IMR-90 (cell line): ENCODE data around the gene SMTN. TPM values are rescaled to one million over a fixed set of nuclear protein-coding genes. Genes with fewer than 3 reads are reported as not detected.

Experiments used
- ATAC-seq: fragments of 200-7000 bp; cut with Tn5 transposase; 2 replicates; pipeline ENCODE4 v1.9.1; 2020; ENCODE audit warnings: low read depth, mild to moderate bottlenecking, moderate library complexity
- BruUV-seq: library from RNA; stranded (reverse); fragments of 400-500 nt; replicated peaks from 2 replicates; lab custom pipeline; 2021; lab: Mats Ljungman, UMichigan
- CTCF ChIA-PET: fragments of 300-600 bp; formaldehyde crosslinking; extraction: SDS; loops from one replicate; lab custom pipeline; 2021; ENCODE audit warnings: antibody characterized with exemption; lab: Yijun Ruan, JAX
- POLR2A ChIA-PET: fragments of 300-600 bp; sonication (Branson Sonifier 250); formaldehyde crosslinking; loops from one replicate; lab custom pipeline; 2022; ENCODE audit warnings: antibody characterized with exemption; ENCODE audit not compliant: unreplicated experiment; lab: Charles Lee
- DNase-seq: peaks from one replicate; pipeline ENCODE4 v3.0.0; 2013
- H2AFZ ChIP-seq: replicated peaks from 2 replicates; pipeline ENCODE3; 2013; ENCODE audit warnings: low read length, mild to moderate bottlenecking; ENCODE audit not compliant: poor library complexity
- H2AK5ac ChIP-seq: 2 replicates; pipeline ENCODE4 v1.6.1; 2013; ENCODE audit warnings: low read depth, low read length, inconsistent platforms
- H2AK9ac ChIP-seq: replicated peaks from 2 replicates; pipeline ENCODE3; 2013; ENCODE audit warnings: mild to moderate bottlenecking, low read depth, low read length, moderate library complexity; ENCODE audit not compliant: poor library complexity
- H2BK120ac ChIP-seq: 2 replicates; pipeline ENCODE4 v1.6.1; 2013; ENCODE audit warnings: low read depth, low read length, inconsistent platforms
- H2BK15ac ChIP-seq: 3 replicates; pipeline ENCODE4 v1.6.1; 2013; ENCODE audit warnings: low read depth, low read length, inconsistent platforms
- H2BK20ac ChIP-seq: 2 replicates; pipeline ENCODE4 v1.6.1; 2013; ENCODE audit warnings: low read depth, mild to moderate bottlenecking, inconsistent platforms, low read length, moderate library complexity
- H2BK5ac ChIP-seq: 2 replicates; pipeline ENCODE4 v1.6.1; 2013; ENCODE audit warnings: mild to moderate bottlenecking, low read depth, low read length, inconsistent platforms; ENCODE audit not compliant: poor library complexity, severe bottlenecking
- H3K14ac ChIP-seq: replicated peaks from 2 replicates; pipeline ENCODE4 v1.6.1; 2013; ENCODE audit warnings: low read depth, low read length, inconsistent platforms
- H3K18ac ChIP-seq: 2 replicates; pipeline ENCODE4 v1.6.1; 2013; ENCODE audit warnings: low read depth, low read length, control low read depth
- H3K23ac ChIP-seq: 2 replicates; pipeline ENCODE4 v1.6.1; 2013; ENCODE audit warnings: low read depth, low read length, inconsistent platforms
- H3K27ac ChIP-seq: 2 replicates; pipeline ENCODE4 v1.5.1; 2013; ENCODE audit warnings: mild to moderate bottlenecking, control low read depth, low read length; ENCODE audit not compliant: insufficient read depth
- H3K27me3 ChIP-seq: 2 replicates; pipeline ENCODE4 v1.6.1; 2013; ENCODE audit warnings: low read length; ENCODE audit not compliant: control insufficient read depth, insufficient read depth
- H3K36me3 ChIP-seq: 2 replicates; pipeline ENCODE4 v1.6.1; 2013; ENCODE audit warnings: low read length, mixed read lengths; ENCODE audit not compliant: control insufficient read depth, insufficient read depth
- H3K4ac ChIP-seq: 2 replicates; pipeline ENCODE4 v1.6.1; 2013; ENCODE audit warnings: low read depth, low read length, inconsistent platforms
- H3K4me1 ChIP-seq: 2 replicates; pipeline ENCODE4 v1.6.1; 2013; ENCODE audit warnings: low read length, mixed read lengths; ENCODE audit not compliant: control insufficient read depth, insufficient read depth
- H3K4me2 ChIP-seq: 2 replicates; pipeline ENCODE4 v1.6.1; 2013; ENCODE audit warnings: low read depth, mild to moderate bottlenecking, control low read depth, low read length, moderate library complexity
- H3K4me3 ChIP-seq: 2 replicates; pipeline ENCODE4 v1.5.1; 2013; ENCODE audit warnings: low read depth, mild to moderate bottlenecking, control low read depth, low read length, moderate library complexity; ENCODE audit not compliant: insufficient read depth
- H3K56ac ChIP-seq: 2 replicates; pipeline ENCODE4 v1.6.1; 2013; ENCODE audit warnings: low read length, inconsistent platforms; ENCODE audit not compliant: insufficient read depth; ENCODE audit errors: extremely low read depth
- H3K79me1 ChIP-seq, 2 experiments: 2 replicates each; pipeline ENCODE4 v1.6.1; 2013; ENCODE audit warnings: low read length in 2 of 2, inconsistent platforms in 1 of 2, low read depth in 1 of 2
- H3K9ac ChIP-seq: 2 replicates; pipeline ENCODE4 v1.6.1; 2013; ENCODE audit warnings: low read depth, low read length, control low read depth
- H3K9me1 ChIP-seq: 2 replicates; pipeline ENCODE4 v1.6.1; 2013; ENCODE audit warnings: low read length, inconsistent platforms; ENCODE audit not compliant: insufficient read depth
- H3K9me3 ChIP-seq: 2 replicates; pipeline ENCODE4 v1.6.1; 2013; ENCODE audit warnings: low read length; ENCODE audit not compliant: control insufficient read depth, insufficient read depth
- H4K20me1 ChIP-seq: 2 replicates; pipeline ENCODE4 v1.6.1; 2013; ENCODE audit warnings: low read length, inconsistent platforms; ENCODE audit not compliant: insufficient read depth
- H4K5ac ChIP-seq: 2 replicates; pipeline ENCODE4 v1.6.1; 2013; ENCODE audit warnings: mild to moderate bottlenecking, low read depth, low read length, control low read depth
- H4K8ac ChIP-seq, 2 experiments: 2 replicates each; pipeline ENCODE4 v1.6.1; 2013; ENCODE audit warnings: low read depth in 2 of 2, low read length in 2 of 2, control low read depth in 1 of 2, inconsistent platforms in 1 of 2
- H4K91ac ChIP-seq: 2 replicates; pipeline ENCODE4 v1.6.1; 2013; ENCODE audit warnings: low read depth, low read length, inconsistent platforms; ENCODE audit not compliant: insufficient read depth
- BHLHE40 ChIP-seq: fragments of 150-350 bp; IDR thresholded peaks from 2 replicates; pipeline ENCODE4 v1.6.1; 2016; ENCODE audit warnings: mild to moderate bottlenecking, low read depth, low read length
- CEBPB ChIP-seq: IDR thresholded peaks from 2 replicates; pipeline ENCODE4 v1.6.1; 2012; ENCODE audit warnings: low read depth, low read length, improper control_type of control experiment
- CHD1 ChIP-seq: IDR thresholded peaks from 2 replicates; pipeline ENCODE4 v1.6.1; 2012; ENCODE audit warnings: low read depth, low read length, improper control_type of control experiment
- CTCF ChIP-seq: conservative IDR thresholded peaks from 2 replicates; pipeline ENCODE4 v1.5.1; 2012; ENCODE audit warnings: mild to moderate bottlenecking, low read depth, low read length, improper control_type of control experiment
- ELK1 ChIP-seq: fragments of 150-350 bp; IDR thresholded peaks from 2 replicates; pipeline ENCODE4 v1.6.1; 2016; ENCODE audit warnings: low read depth, mild to moderate bottlenecking, low read length, moderate library complexity, borderline replicate concordance
- FOS ChIP-seq: fragments of 150-350 bp; IDR thresholded peaks from 2 replicates; pipeline ENCODE4 v1.6.1; 2016; ENCODE audit warnings: low read depth, low read length
- MAFK ChIP-seq: IDR thresholded peaks from 2 replicates; pipeline ENCODE4 v1.6.1; 2012; ENCODE audit warnings: low read depth, low read length, improper control_type of control experiment
- MAZ ChIP-seq: IDR thresholded peaks from 2 replicates; pipeline ENCODE4 v1.6.1; 2012; ENCODE audit warnings: low read depth, mild to moderate bottlenecking, low read length, improper control_type of control experiment, moderate library complexity, borderline replicate concordance
- MXI1 ChIP-seq: IDR thresholded peaks from 2 replicates; pipeline ENCODE4 v1.6.1; 2012; ENCODE audit warnings: low read depth, mild to moderate bottlenecking, low read length, moderate library complexity, borderline replicate concordance
- NFE2L2 ChIP-seq: fragments of 150-350 bp; IDR thresholded peaks from 2 replicates; pipeline ENCODE4 v1.6.1; 2016; ENCODE audit warnings: low read depth, mild to moderate bottlenecking, low read length
- POLR2A ChIP-seq: IDR thresholded peaks from 2 replicates; pipeline ENCODE4 v1.6.1; 2012; ENCODE audit warnings: mild to moderate bottlenecking, low read depth, low read length
- RAD21 ChIP-seq: IDR thresholded peaks from 2 replicates; pipeline ENCODE4 v1.6.1; 2012; ENCODE audit warnings: low read length, improper control_type of control experiment
- RCOR1 ChIP-seq: IDR thresholded peaks from 2 replicates; pipeline ENCODE4 v1.6.1; 2012; ENCODE audit warnings: mild to moderate bottlenecking, low read length, improper control_type of control experiment; ENCODE audit not compliant: insufficient replicate concordance
- SMC3 ChIP-seq: fragments of 150-350 bp; IDR thresholded peaks from 2 replicates; pipeline ENCODE4 v1.6.1; 2016; ENCODE audit warnings: low read depth, mild to moderate bottlenecking, antibody characterized with exemption, low read length, moderate library complexity
- USF2 ChIP-seq: fragments of 150-350 bp; IDR thresholded peaks from 2 replicates; pipeline ENCODE4 v1.6.1; 2017; ENCODE audit warnings: mild to moderate bottlenecking, antibody characterized with exemption, low read length, low read depth
- WGBS, 2 experiments: methylation state at CpG; one replicate each; pipeline versions ENCODE4 v1.1.5 to v1.1.7; 2013; ENCODE audit warnings: missing lambda C conversion rate in 2 of 2; ENCODE audit not compliant: insufficient read length in 1 of 2; ENCODE audit errors: extremely low coverage in 2 of 2; 5-methylcytosine and 5-hydroxymethylcytosine counted together
- dilution Hi-C: fragments of 300-500 bp; cut with HindIII; formaldehyde crosslinking; loops from one replicate; pipeline ENCODE4 v1.14.3; 2018; ENCODE audit warnings: low sequenced_read_pairs; ENCODE audit not compliant: unreplicated experiment
- in situ Hi-C: fragments of 300-500 bp; cut with MboI; formaldehyde crosslinking; loops from 3 replicates; pipeline ENCODE4 v1.14.3; 2019; ENCODE audit warnings: low sequenced_read_pairs, inconsistent platforms, mixed read lengths
- intact Hi-C: fragments of 100-400 bp; cut with micrococcal nuclease; formaldehyde crosslinking; loops from 2 replicates; pipeline ENCODE4 v1.10.0; 2022
- polyA plus RNA-seq, 3 experiments: library from polyadenylated mRNA; depleted of rRNA; stranded (reverse); fragments of >200 nt; gene quantifications; 2 replicates each; pipeline ENCODE4 v1.2.3, GENCODE V29; 2012; ENCODE audit warnings: low replicate concordance in 1 of 3
- total RNA-seq: library from RNA; depleted of rRNA; stranded (reverse); fragments of >200 nt; gene quantifications from 2 replicates; pipeline ENCODE4 v1.2.3, GENCODE V29; 2012

Gene SMTN
- total and polyA plus RNA-seq, 2 of the 4 experiments (the other 2 are of a cell fraction), result 53.6 to 63.7 TPM

- dilution Hi-C loops, result no loop called here
- CTCF ChIA-PET, result interaction anchor here (0.8 kb wide), 1 partner anchor 12 kb away, joined by 3 read pairs; the partner anchor contains the start of gene SELENOM
- intact Hi-C loops, result no loop called here
These were observed 38.1 kb downstream of the SMTN start for GRCh38 chr22:31119026-31119717.

More at GRCh38 chr22:31119026-31119717, 38.1 kb downstream of the SMTN start:
- ATAC-seq (no peak), DNase-seq (no peak)
- no peak overlapping the region for H2AK5ac ChIP-seq
- H3K4me3 ChIP-seq, result no peak overlapping the region
- H3K14ac ChIP-seq, result no peak overlapping the region
- H3K4me1 ChIP-seq, result peaks cover 5% of the 10 kb centered on the region
- H3K27me3 ChIP-seq, result no peaks in the 10 kb centered on the region
- H4K8ac ChIP-seq, result no peak overlapping the region
- H4K91ac ChIP-seq, result no peak overlapping the region
- no peak overlapping the region for H3K4ac ChIP-seq
- TF ChIP-seq RAD21 (no peak), NFE2L2 (no peak), BHLHE40 (no peak), MAFK (no peak), CTCF (no peak), CHD1 (no peak), ELK1 (no peak), MXI1 (no peak), MAZ (no peak), CEBPB (no peak), SMC3 (no peak), FOS (no peak), RCOR1 (no peak), POLR2A (no peak), USF2 (no peak)
- H2AK9ac ChIP-seq, result no peak overlapping the region
- H3K79me1 ChIP-seq, result peaks cover 0 to 4% of the 10 kb centered on the region in 2 experiments; a peak in 1 of 4 replicates
- no peak overlapping the region for H3K18ac ChIP-seq
- WGBS, 2 experiments, result no CpG with 5 or more reads among the region's 7 CpGs
- H3K23ac ChIP-seq, result no peak overlapping the region
- H2BK5ac ChIP-seq, result no peak overlapping the region
- POLR2A ChIA-PET, result no interaction called here
- H3K9me1 ChIP-seq, result no peaks in the 10 kb centered on the region; the same call in 1 of the 2 replicates
- H3K4me2 ChIP-seq, result no peak overlapping the region
- no peak overlapping the region for H2BK20ac ChIP-seq
- H3K36me3 ChIP-seq, result no peaks in the 10 kb centered on the region
- no peaks in the 10 kb centered on the region for H3K9me3 ChIP-seq
- no peak overlapping the region for H4K5ac ChIP-seq
- no peak overlapping the region for H2BK120ac ChIP-seq
- BruUV-seq, result no TSS peak
- no peak overlapping the region for H2BK15ac ChIP-seq
- no peaks in the 10 kb centered on the region for H4K20me1 ChIP-seq
- no peak overlapping the region for H2AFZ ChIP-seq
- no peak overlapping the region for H3K56ac ChIP-seq
- in situ Hi-C loops, result loop anchor here (10.0 kb wide), 1 partner anchor 116 kb away; no protein-coding TSS in a partner anchor
- H3K27ac ChIP-seq, result no peak overlapping the region
- H3K9ac ChIP-seq, result no peak overlapping the region
